Activated naive CD8-positive, alpha-beta T cell treated with anti-CD3 and anti-CD28 coated beads for 36 hours (primary cell): ENCODE measurements around the gene APOBEC3F. TPM values are rescaled to one million over a fixed set of nuclear protein-coding genes. Genes with fewer than 3 reads are reported as not detected.
"Not testable (repeated sequence)": the region's sequence is repeated elsewhere in the genome, so short reads cannot be mapped to it uniquely, and the experiment has no call there.

Experiments used
- DNase-seq: peaks from one replicate; pipeline ENCODE4 v3.0.0; 2021
- H3K27ac Mint-ChIP-seq: one replicate; pipeline ENCODE4 v1.8.0; 2022; ENCODE audit warnings: mild to moderate bottlenecking, moderate library complexity, mixed read lengths
- H3K27me3 Mint-ChIP-seq: one replicate; pipeline ENCODE4 v1.8.0; 2022; ENCODE audit warnings: mild to moderate bottlenecking, mixed read lengths
- H3K36me3 Mint-ChIP-seq: one replicate; pipeline ENCODE4 v1.8.0; 2021; ENCODE audit warnings: mild to moderate bottlenecking, mixed read lengths
- H3K4me1 Mint-ChIP-seq: one replicate; pipeline ENCODE4 v1.8.0; 2021; ENCODE audit warnings: mixed read lengths
- H3K4me3 Mint-ChIP-seq: one replicate; pipeline ENCODE4 v1.8.0; 2022; ENCODE audit warnings: mild to moderate bottlenecking, moderate library complexity, mixed read lengths
- H3K9me3 Mint-ChIP-seq: one replicate; pipeline ENCODE4 v1.8.0; 2022; ENCODE audit warnings: mixed read lengths
- total RNA-seq, 2 experiments: library from RNA; stranded (reverse); gene quantifications; one replicate each; pipeline ENCODE4 v1.2.3, GENCODE V29; 2021

The APOBEC3F gene
- total RNA-seq, 2 experiments from 2014 or later: 19.4 to 20.4 TPM

GRCh38 chr22:39076155-39077025, 35.7 kb downstream of the APOBEC3F start:
- not testable (repeated sequence) for DNase-seq, H3K27me3 Mint-ChIP-seq, H3K9me3 Mint-ChIP-seq
- peaks cover 11% of the 10 kb centered on the region for H3K36me3 Mint-ChIP-seq
- peak overlapping the region; percentile 82 for H3K27ac Mint-ChIP-seq
- H3K4me3 Mint-ChIP-seq: peak overlapping the region; percentile 82
- peaks cover 31% of the 10 kb centered on the region for H3K4me1 Mint-ChIP-seq

- H3K27me3 Mint-ChIP-seq, H3K9me3 Mint-ChIP-seq: not testable (repeated sequence)
- H3K36me3 Mint-ChIP-seq: peaks cover 13% of the 10 kb centered on the region
- DNase-seq: peak; percentile 69
- H3K4me3 Mint-ChIP-seq: peak within 1 kb of the TSS; percentile 92
- H3K4me1 Mint-ChIP-seq: peaks cover 35% of the 10 kb centered on the region
- H3K27ac Mint-ChIP-seq: peak within 1 kb of the TSS; percentile 90
Measured at GRCh38 chr22:39077026-39077840, 36.6 kb downstream of the APOBEC3F start, which contains the start of gene APOBEC3G. Gene APOBEC3G, plus strand, starts transcription at chr22:39077275. Its CDS starts 87 bp downstream, at chr22:39077362.

- not testable (repeated sequence) for H3K27me3 Mint-ChIP-seq, H3K9me3 Mint-ChIP-seq, DNase-seq
- Mint-ChIP-seq H3K36me3 (peaks cover 16% of the 10 kb centered on the region), H3K4me1 (peaks cover 39% of the 10 kb centered on the region), H3K4me3 (peak overlapping the region; percentile 92), H3K27ac (peak overlapping the region; percentile 90)
Measured at GRCh38 chr22:39077912-39078311, 37.2 kb downstream of the APOBEC3F start.

- Mint-ChIP-seq H3K27ac (peak overlapping the region; percentile 90), H3K4me1 (peaks cover 42% of the 10 kb centered on the region), H3K36me3 (peaks cover 16% of the 10 kb centered on the region)
Measured at GRCh38 chr22:39078329-39078728, 37.7 kb downstream of the APOBEC3F start.

GRCh38 chr22:39079054-39079637, 38.5 kb downstream of the APOBEC3F start:
- Mint-ChIP-seq H3K4me3 (peak overlapping the region; percentile 92), H3K36me3 (peaks cover 16% of the 10 kb centered on the region), H3K4me1 (peaks cover 40% of the 10 kb centered on the region)
- H3K27me3 Mint-ChIP-seq, DNase-seq, H3K9me3 Mint-ChIP-seq, H3K27ac Mint-ChIP-seq: not testable (repeated sequence)

More at GRCh38 chr22:39078329-39078728, 37.7 kb downstream of the APOBEC3F start:
- no peaks in the 10 kb centered on the region for H3K9me3 Mint-ChIP-seq
- DNase-seq: no peak
- H3K4me3 Mint-ChIP-seq: peak overlapping the region; percentile 92
- no peaks in the 10 kb centered on the region for H3K27me3 Mint-ChIP-seq

GRCh38 chr22:39080052-39080762, 39.5 kb downstream of the APOBEC3F start:
- H3K27ac Mint-ChIP-seq: peak overlapping the region; percentile 61
- no peak overlapping the region for H3K4me3 Mint-ChIP-seq
- DNase-seq: no peak
- H3K4me1 Mint-ChIP-seq: peaks cover 40% of the 10 kb centered on the region
- H3K27me3 Mint-ChIP-seq: no peaks in the 10 kb centered on the region
- H3K9me3 Mint-ChIP-seq: no peaks in the 10 kb centered on the region
- H3K36me3 Mint-ChIP-seq: peaks cover 16% of the 10 kb centered on the region

- Mint-ChIP-seq H3K27ac (peak overlapping the region; percentile 58), H3K9me3 (no peaks in the 10 kb centered on the region), H3K4me1 (peaks cover 38% of the 10 kb centered on the region), H3K4me3 (peak overlapping the region; percentile 13), H3K27me3 (no peaks in the 10 kb centered on the region), H3K36me3 (peaks cover 19% of the 10 kb centered on the region)
- no peak for DNase-seq
Measured at GRCh38 chr22:39081016-39081415, 40.4 kb downstream of the APOBEC3F start.

GRCh38 chr22:39081598-39081997, 40.9 kb downstream of the APOBEC3F start:
- H3K27me3 Mint-ChIP-seq: no peaks in the 10 kb centered on the region
- peaks cover 40% of the 10 kb centered on the region for H3K4me1 Mint-ChIP-seq
- no peak for DNase-seq
- H3K9me3 Mint-ChIP-seq: no peaks in the 10 kb centered on the region
- peaks cover 22% of the 10 kb centered on the region for H3K36me3 Mint-ChIP-seq
- H3K27ac Mint-ChIP-seq: peak overlapping the region; percentile 8
- no peak overlapping the region for H3K4me3 Mint-ChIP-seq

- Mint-ChIP-seq H3K27ac (peak overlapping the region; percentile 42), H3K4me3 (no peak overlapping the region), H3K36me3 (peaks cover 21% of the 10 kb centered on the region), H3K4me1 (peaks cover 48% of the 10 kb centered on the region), H3K9me3 (no peaks in the 10 kb centered on the region), H3K27me3 (no peaks in the 10 kb centered on the region)
- no peak for DNase-seq
Measured at GRCh38 chr22:39083212-39084165, 42.8 kb downstream of the APOBEC3F start.

GRCh38 chr22:39084666-39085065, 44.0 kb downstream of the APOBEC3F start:
- H3K36me3 Mint-ChIP-seq: peaks cover 21% of the 10 kb centered on the region
- H3K4me1 Mint-ChIP-seq: peaks cover 52% of the 10 kb centered on the region
- no peaks in the 10 kb centered on the region for H3K9me3 Mint-ChIP-seq
- H3K27ac Mint-ChIP-seq: no peak overlapping the region
- H3K27me3 Mint-ChIP-seq: no peaks in the 10 kb centered on the region
- DNase-seq: no peak
- H3K4me3 Mint-ChIP-seq: no peak overlapping the region

GRCh38 chr22:39087098-39087497, 46.4 kb downstream of the APOBEC3F start:
- peak overlapping the region; percentile 31 for H3K27ac Mint-ChIP-seq

GRCh38 chr22:39087881-39088684, 47.4 kb downstream of the APOBEC3F start:
- H3K9me3 Mint-ChIP-seq: no peaks in the 10 kb centered on the region
- no peak overlapping the region for H3K4me3 Mint-ChIP-seq

More at GRCh38 chr22:39087098-39087497, 46.4 kb downstream of the APOBEC3F start:
- no peak overlapping the region for H3K4me3 Mint-ChIP-seq
- peaks cover 15% of the 10 kb centered on the region for H3K36me3 Mint-ChIP-seq
- no peaks in the 10 kb centered on the region for H3K9me3 Mint-ChIP-seq
- H3K27me3 Mint-ChIP-seq: no peaks in the 10 kb centered on the region
- H3K4me1 Mint-ChIP-seq: peaks cover 59% of the 10 kb centered on the region
- DNase-seq: no peak

GRCh38 chr22:39088685-39089032, 48.0 kb downstream of the APOBEC3F start:
- Mint-ChIP-seq H3K27me3 (no peaks in the 10 kb centered on the region), H3K27ac (peak overlapping the region; percentile 47), H3K36me3 (peaks cover 11% of the 10 kb centered on the region), H3K9me3 (no peaks in the 10 kb centered on the region), H3K4me3 (no peak overlapping the region), H3K4me1 (peaks cover 61% of the 10 kb centered on the region)
- DNase-seq: no peak

More at GRCh38 chr22:39087881-39088684, 47.4 kb downstream of the APOBEC3F start:
- Mint-ChIP-seq H3K4me1 (peaks cover 64% of the 10 kb centered on the region), H3K27ac (peak overlapping the region; percentile 73), H3K36me3 (peaks cover 11% of the 10 kb centered on the region), H3K27me3 (no peaks in the 10 kb centered on the region)
- no peak for DNase-seq
